Right lobe of liver (tissue), 6 donors: ENCODE results near the gene TENM4. TPM values are rescaled to one million over a fixed set of nuclear protein-coding genes. Genes with fewer than 3 reads are reported as not detected.
"Not testable (repeated sequence)": the region's sequence is repeated elsewhere in the genome, so short reads cannot be mapped to it uniquely, and the experiment has no call there.

Experiments
- ATAC-seq, 4 donors: fragments of 200-7000 bp; cut with Tn5 transposase; one replicate each; pipeline ENCODE4 v1.9.1; 2020; ENCODE audit warnings: mild to moderate bottlenecking in 4 of 4, moderate library complexity in 4 of 4
- DNase-seq, 3 donors: peaks; one replicate each; pipeline ENCODE4 v3.0.0-alpha.2; 2020
- H3K27ac ChIP-seq, 3 donors: fragments of 200-600 bp; one replicate each; pipeline ENCODE4 v1.8.0; 2022
- H3K27me3 ChIP-seq, 2 donors: fragments of 200-600 bp; one replicate each; pipeline ENCODE4 v1.8.0; 2022
- H3K36me3 ChIP-seq, 4 donors: fragments of 200-600 bp; sonication (generic) in 1 of 4; one replicate each; pipeline versions ENCODE4 v1.5.1 to v1.8.0; 2017 to 2022; ENCODE audit warnings: control low read depth in 1 of 4
- H3K4me1 ChIP-seq, 4 donors: fragments of 200-600 bp; sonication (generic) in 1 of 4; one replicate each; pipeline versions ENCODE4 v1.5.1 to v1.8.0; 2017 to 2022; ENCODE audit warnings: control low read depth in 1 of 4
- H3K4me3 ChIP-seq, 3 donors: fragments of 200-600 bp; one replicate each; pipeline ENCODE4 v1.8.0; 2022
- H3K9me3 ChIP-seq, 4 donors: fragments of 200-600 bp; sonication (generic) in 1 of 4; one replicate each; pipeline versions ENCODE4 v1.5.1 to v1.8.0; 2017 to 2022; ENCODE audit warnings: control low read depth in 1 of 4
- POLR2A ChIP-seq: fragments of 450-650 bp; IDR thresholded peaks from one replicate; pipeline ENCODE4 v1.6.1; 2017; ENCODE audit warnings: antibody characterized with exemption, mild to moderate bottlenecking
- WGBS: methylation state at CpG from one replicate; pipeline ENCODE4 v1.1.6; 2018; ENCODE audit warnings: low coverage, low lambda C conversion rate; ENCODE audit not compliant: insufficient coverage; ENCODE audit errors: missing lambda C conversion rate; 5-methylcytosine and 5-hydroxymethylcytosine counted together
- intact Hi-C, 2 donors: fragments of 100-400 bp; cut with DNase I; formaldehyde crosslinking; loops; one replicate each; pipeline versions ENCODE4 v1.11.2 to v1.14.1; 2022
- total RNA-seq, 6 experiments: library from RNA; depleted of rRNA in 2 of 6; stranded (reverse); fragments of >200 nt in 2 of 6; fragmentation: NEBNext Ultra II Directional in 3 of 6; extraction: Animal tissue kit (Norgen Biotek cat#: 25700) in 3 of 6; gene quantifications; one replicate each; pipeline versions ENCODE4 v1.1.0 to v1.2.4, GENCODE V29; 2016 to 2023
- TF ChIP-seq, protein P1 (sequence below), 4 donors: fragments of 200-600 bp in 3 of 4; fragments of 450-650 bp in 1 of 4; IDR thresholded peaks; one replicate each; pipeline versions ENCODE4 v1.5.1 to v1.8.0; 2016 to 2022; ENCODE audit warnings: antibody characterized with exemption in 4 of 4, mild to moderate bottlenecking in 2 of 4
- donor health status: DM: no; HTN: yes; CAD: no.
- donor health status: DM: no; HTN: no; CAD: no.
- donor health status: DM: no; HTN: no; CAD: no.
- donor health status: DM: no; HTN: yes; CAD: no.
- donor health status: DM: no; HTN: yes; CAD: no.

TENM4 gene
- total RNA-seq, 6 experiments from 2014 or later = 0.04 to 0.58 (median 0.14) TPM; not detected in 2

DNA sequence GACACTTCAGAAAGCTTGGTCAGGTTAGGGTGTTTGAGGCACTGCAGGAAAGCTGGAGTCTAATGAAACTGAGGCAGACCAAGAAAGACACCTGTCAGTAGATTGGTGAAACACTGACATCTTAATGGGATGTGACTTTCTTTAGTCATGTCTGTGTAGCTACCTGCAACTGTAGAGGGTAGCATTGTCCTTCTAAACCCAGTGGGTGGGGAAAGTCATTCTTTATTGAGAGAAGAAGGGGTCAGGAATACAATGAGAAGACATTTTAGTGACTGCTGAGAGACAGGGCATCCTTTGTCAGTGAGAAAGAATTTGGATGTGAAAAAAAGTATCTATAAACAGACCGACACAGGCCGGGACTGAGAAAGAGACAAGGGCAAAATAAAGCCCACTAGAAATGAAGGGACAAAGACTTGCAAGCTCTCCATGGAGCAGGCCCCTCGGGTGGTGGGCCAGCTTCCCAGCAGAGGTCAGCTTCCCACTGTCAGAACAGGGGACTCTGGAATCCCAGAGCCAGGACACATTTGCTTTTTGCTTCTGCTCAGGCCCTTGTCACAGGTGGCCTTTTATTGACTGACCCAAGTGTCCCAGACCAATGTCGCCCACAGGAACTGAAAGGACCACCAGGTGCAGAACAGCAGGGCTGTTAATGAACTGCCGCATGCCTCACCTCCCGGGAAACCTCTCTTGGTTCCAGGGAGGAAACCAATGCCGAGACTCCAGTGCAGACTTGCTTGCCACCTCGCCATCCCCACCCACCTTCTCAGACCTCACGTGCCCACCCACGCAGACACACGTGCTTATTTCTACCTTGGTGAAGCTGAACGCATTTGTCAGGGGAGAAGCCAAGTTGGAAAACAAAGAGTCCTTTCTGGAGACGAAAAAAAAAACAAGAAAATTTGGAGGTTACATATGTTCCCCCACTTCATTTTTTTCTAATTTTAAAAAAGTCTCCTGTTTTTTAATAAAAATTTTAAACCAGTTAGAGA is 212.8 kb downstream of the TENM4 start:
- intact Hi-C loops = no loop called here
- ATAC-seq (no peak), DNase-seq (no peak)
- Histone ChIP-seq H3K27ac (no peak overlapping the region), H3K36me3 (no peaks in the 10 kb centered on the region), H3K4me1 (no peaks in the 10 kb centered on the region), H3K4me3 (no peak overlapping the region), H3K27me3 (no peaks in the 10 kb centered on the region), H3K9me3 (no peaks in the 10 kb centered on the region)
- TF ChIP-seq POLR2A = no peak
- TF ChIP-seq, protein P1, sequence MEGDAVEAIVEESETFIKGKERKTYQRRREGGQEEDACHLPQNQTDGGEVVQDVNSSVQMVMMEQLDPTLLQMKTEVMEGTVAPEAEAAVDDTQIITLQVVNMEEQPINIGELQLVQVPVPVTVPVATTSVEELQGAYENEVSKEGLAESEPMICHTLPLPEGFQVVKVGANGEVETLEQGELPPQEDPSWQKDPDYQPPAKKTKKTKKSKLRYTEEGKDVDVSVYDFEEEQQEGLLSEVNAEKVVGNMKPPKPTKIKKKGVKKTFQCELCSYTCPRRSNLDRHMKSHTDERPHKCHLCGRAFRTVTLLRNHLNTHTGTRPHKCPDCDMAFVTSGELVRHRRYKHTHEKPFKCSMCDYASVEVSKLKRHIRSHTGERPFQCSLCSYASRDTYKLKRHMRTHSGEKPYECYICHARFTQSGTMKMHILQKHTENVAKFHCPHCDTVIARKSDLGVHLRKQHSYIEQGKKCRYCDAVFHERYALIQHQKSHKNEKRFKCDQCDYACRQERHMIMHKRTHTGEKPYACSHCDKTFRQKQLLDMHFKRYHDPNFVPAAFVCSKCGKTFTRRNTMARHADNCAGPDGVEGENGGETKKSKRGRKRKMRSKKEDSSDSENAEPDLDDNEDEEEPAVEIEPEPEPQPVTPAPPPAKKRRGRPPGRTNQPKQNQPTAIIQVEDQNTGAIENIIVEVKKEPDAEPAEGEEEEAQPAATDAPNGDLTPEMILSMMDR (IDR thresholded peaks at IDR 0.05) = no peak
- WGBS = 48% methylated on average over 13 of the region's 13 CpGs

DNA sequence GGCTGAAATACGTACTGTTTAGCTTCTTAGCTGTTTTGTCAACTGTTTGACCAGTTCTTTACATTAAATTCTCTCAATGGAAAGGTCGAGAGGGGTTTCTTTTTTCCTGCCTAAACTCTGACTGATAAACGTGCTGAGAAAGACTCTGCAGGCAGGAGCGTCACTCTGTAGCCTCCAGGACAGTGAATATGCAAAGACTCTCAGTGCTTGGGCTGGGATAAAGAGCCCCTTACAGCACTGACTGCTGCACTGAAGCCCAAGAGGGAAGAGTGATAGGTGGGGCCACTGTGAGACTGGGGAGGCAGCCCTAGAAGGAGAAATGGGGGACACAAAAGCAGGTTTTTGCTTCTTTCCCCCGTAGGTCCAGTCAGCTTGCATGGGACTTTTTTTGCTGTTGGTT is 213.5 kb downstream of the TENM4 start:
- Histone ChIP-seq H3K36me3 (no peaks in the 10 kb centered on the region), H3K9me3 (no peaks in the 10 kb centered on the region), H3K4me3 (no peak overlapping the region), H3K27me3 (no peaks in the 10 kb centered on the region), H3K27ac (no peak overlapping the region), H3K4me1 (no peaks in the 10 kb centered on the region)
- intact Hi-C loops = no loop called here
- DNase-seq (no peak), ATAC-seq (no peak)
- 43% methylated on average over 5 of the region's 5 CpGs for WGBS
- TF ChIP-seq POLR2A = no peak
- TF ChIP-seq, protein P1 (IDR thresholded peaks at IDR 0.05) = no peak

DNA sequence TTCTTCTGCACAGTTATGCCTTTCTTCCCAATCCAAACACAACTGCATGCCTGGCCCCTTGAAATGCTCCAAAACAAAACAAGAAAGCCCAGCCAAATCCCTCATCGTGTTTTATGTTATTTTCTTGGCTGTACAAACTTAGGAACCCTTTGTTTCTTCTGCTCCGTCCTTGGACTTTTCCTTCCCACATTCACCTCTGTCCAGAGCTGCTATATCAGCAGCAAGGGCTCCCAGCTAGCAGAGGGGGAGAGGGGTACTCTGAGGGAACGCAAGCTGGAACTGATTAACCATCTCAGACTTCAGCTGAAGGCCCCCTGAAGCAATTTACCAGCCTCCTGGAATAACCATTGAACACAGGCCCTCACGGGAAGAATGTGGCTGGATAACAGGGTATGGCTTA is 214.7 kb downstream of the TENM4 start:
- Histone ChIP-seq H3K4me3 (no peak overlapping the region), H3K4me1 (no peaks in the 10 kb centered on the region), H3K27me3 (no peaks in the 10 kb centered on the region), H3K36me3 (no peaks in the 10 kb centered on the region), H3K9me3 (no peaks in the 10 kb centered on the region), H3K27ac (no peak overlapping the region)
- 32% methylated on average over 4 of the region's 4 CpGs for WGBS
- DNase-seq (no peak), ATAC-seq (no peak)
- no peak for TF ChIP-seq POLR2A
- TF ChIP-seq, protein P1 (IDR thresholded peaks at IDR 0.05) = no peak
- intact Hi-C loops = no loop called here

DNA sequence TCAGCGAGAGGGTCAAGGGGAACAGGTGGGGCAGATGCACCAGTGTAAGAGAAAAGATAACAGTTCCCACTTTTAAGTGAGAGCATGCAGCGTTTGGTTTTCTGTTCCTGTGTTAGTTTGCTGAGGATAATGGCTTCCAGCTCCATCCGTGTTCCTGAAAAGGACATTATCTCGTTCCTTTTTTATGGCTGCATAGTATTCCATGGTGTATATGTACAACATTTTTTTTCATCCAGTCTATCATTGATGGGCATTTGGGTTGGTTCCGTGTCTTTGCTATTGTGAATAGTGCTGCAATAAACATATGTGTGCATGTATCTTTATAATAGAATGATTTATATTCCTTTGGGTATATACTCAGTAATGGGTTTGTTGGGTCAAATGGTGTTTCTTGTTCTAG is 218.7 kb downstream of the TENM4 start:
- H3K36me3 ChIP-seq, H3K27me3 ChIP-seq, ATAC-seq, H3K4me1 ChIP-seq, intact Hi-C loops, DNase-seq, H3K9me3 ChIP-seq, H3K4me3 ChIP-seq, H3K27ac ChIP-seq: not testable (repeated sequence)
- WGBS = 68% methylated on average over 4 of the region's 5 CpGs

DNA sequence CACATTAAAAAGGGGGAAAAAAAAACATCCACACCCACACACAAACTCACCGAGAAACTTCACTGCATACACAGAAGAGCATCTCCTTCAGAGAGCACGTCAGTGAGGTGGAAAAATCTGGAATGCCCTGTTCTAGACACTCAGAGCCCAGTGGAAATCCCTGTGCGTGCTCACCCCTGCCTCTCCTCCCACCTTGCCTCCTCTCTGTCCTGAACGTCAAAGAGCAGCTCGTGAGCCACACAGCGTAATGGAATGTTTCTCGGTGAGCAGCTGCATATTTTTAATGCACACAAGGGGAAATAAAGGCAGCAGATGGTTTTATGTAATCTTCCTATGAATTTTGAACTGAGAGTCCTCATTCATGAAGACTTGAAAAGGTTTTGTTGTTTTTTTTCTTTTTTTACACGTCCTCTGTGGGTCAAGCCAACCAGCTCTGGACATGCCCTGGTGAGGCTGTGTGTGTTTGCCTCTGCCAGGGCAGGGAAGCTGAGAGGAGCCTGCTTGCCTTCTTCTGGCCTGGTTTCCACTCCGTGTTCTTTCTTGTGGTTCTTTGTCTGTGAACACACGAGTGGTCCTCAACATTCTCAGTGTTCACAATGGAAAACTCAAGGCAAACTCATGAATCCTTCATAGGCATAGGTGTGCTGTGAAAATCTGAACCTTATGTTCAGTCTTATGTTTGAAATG is 219.2 kb downstream of the TENM4 start:
- intact Hi-C loops = no loop called here
- H3K9me3 ChIP-seq = no peaks in the 10 kb centered on the region
- no peak for TF ChIP-seq POLR2A
- TF ChIP-seq, protein P1 (IDR thresholded peaks at IDR 0.05) = no peak
- no peak overlapping the region for H3K27ac ChIP-seq
- H3K4me3 ChIP-seq = no peak overlapping the region
- no peaks in the 10 kb centered on the region for H3K36me3 ChIP-seq
- no peaks in the 10 kb centered on the region for H3K4me1 ChIP-seq
- no peak for ATAC-seq
- no peaks in the 10 kb centered on the region for H3K27me3 ChIP-seq
- no peak for DNase-seq
- WGBS = 65% methylated on average over 7 of the region's 10 CpGs
